ENCODE measurements around the gene LRRC8D. TPM values are rescaled to one million over a fixed set of nuclear protein-coding genes. Genes with fewer than 3 reads are reported as not detected.

LRRC8D gene
- total RNA-seq, 1 donor from 2014 or later: 36.0 TPM

GRCh38 chr1:89959719-89960118, 138.9 kb downstream of the LRRC8D start:
- peaks cover 16% of the 10 kb centered on the region for H3K4me1 Mint-ChIP-seq
- ATAC-seq (ENCODE audit: low read depth): no peak
- ChIA-PET CTCF (no interaction called here), POLR2A (no interaction called here)
- DNase-seq: no peak
- H3K27ac Mint-ChIP-seq: no peak overlapping the region
- H3K36me3 Mint-ChIP-seq (ENCODE audit: low read depth): no peaks in the 10 kb centered on the region
- H3K4me3 Mint-ChIP-seq: no peak overlapping the region
- H3K27me3 Mint-ChIP-seq: no peaks in the 10 kb centered on the region
- TF ChIP-seq, protein P1, sequence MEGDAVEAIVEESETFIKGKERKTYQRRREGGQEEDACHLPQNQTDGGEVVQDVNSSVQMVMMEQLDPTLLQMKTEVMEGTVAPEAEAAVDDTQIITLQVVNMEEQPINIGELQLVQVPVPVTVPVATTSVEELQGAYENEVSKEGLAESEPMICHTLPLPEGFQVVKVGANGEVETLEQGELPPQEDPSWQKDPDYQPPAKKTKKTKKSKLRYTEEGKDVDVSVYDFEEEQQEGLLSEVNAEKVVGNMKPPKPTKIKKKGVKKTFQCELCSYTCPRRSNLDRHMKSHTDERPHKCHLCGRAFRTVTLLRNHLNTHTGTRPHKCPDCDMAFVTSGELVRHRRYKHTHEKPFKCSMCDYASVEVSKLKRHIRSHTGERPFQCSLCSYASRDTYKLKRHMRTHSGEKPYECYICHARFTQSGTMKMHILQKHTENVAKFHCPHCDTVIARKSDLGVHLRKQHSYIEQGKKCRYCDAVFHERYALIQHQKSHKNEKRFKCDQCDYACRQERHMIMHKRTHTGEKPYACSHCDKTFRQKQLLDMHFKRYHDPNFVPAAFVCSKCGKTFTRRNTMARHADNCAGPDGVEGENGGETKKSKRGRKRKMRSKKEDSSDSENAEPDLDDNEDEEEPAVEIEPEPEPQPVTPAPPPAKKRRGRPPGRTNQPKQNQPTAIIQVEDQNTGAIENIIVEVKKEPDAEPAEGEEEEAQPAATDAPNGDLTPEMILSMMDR (IDR thresholded peaks at IDR 0.05): no peak
- H3K9me3 Mint-ChIP-seq: no peaks in the 10 kb centered on the region
- intact Hi-C loops (cut with micrococcal nuclease): no loop called here

- intact Hi-C loops (cut with micrococcal nuclease): no loop called here
- Mint-ChIP-seq H3K4me3 (no peak overlapping the region), H3K27ac (no peak overlapping the region), H3K36me3 (ENCODE audit: low read depth) (no peaks in the 10 kb centered on the region), H3K9me3 (no peaks in the 10 kb centered on the region), H3K27me3 (peaks cover 1% of the 10 kb centered on the region), H3K4me1 (peaks cover 20% of the 10 kb centered on the region)
- CTCF ChIA-PET: no interaction called here
- ATAC-seq (ENCODE audit: low read depth) (no peak), DNase-seq (no peak)
- POLR2A ChIA-PET: no interaction called here
- TF ChIP-seq, protein P1 (IDR thresholded peaks at IDR 0.05): no peak
Measured at GRCh38 chr1:89962024-89962741, 141.4 kb downstream of the LRRC8D start.

- intact Hi-C loops (cut with micrococcal nuclease): no loop called here
- Mint-ChIP-seq H3K36me3 (ENCODE audit: low read depth) (no peaks in the 10 kb centered on the region), H3K27ac (no peak overlapping the region), H3K9me3 (no peaks in the 10 kb centered on the region), H3K27me3 (peaks cover 1% of the 10 kb centered on the region), H3K4me3 (no peak overlapping the region), H3K4me1 (peaks cover 18% of the 10 kb centered on the region)
- DNase-seq (no peak), ATAC-seq (ENCODE audit: low read depth) (no peak)
- ChIA-PET POLR2A (no interaction called here), CTCF (no interaction called here)
- TF ChIP-seq, protein P1 (IDR thresholded peaks at IDR 0.05): no peak
Measured at GRCh38 chr1:89962742-89963075, 141.9 kb downstream of the LRRC8D start.

GRCh38 chr1:89965193-89965768, 144.4 kb downstream of the LRRC8D start:
- Mint-ChIP-seq H3K27me3 (peaks cover 1% of the 10 kb centered on the region), H3K9me3 (no peaks in the 10 kb centered on the region), H3K4me3 (no peak overlapping the region), H3K27ac (no peak overlapping the region), H3K4me1 (peaks cover 18% of the 10 kb centered on the region), H3K36me3 (ENCODE audit: low read depth) (no peaks in the 10 kb centered on the region)
- intact Hi-C loops (cut with micrococcal nuclease): no loop called here
- ChIA-PET POLR2A (no interaction called here), CTCF (no interaction called here)
- ATAC-seq (ENCODE audit: low read depth) (no peak), DNase-seq (no peak)
- TF ChIP-seq, protein P1 (IDR thresholded peaks at IDR 0.05): no peak

- ATAC-seq (ENCODE audit: low read depth) (no peak), DNase-seq (no peak)
- no peaks in the 10 kb centered on the region for H3K9me3 Mint-ChIP-seq
- H3K36me3 Mint-ChIP-seq (ENCODE audit: low read depth): no peaks in the 10 kb centered on the region
- H3K27ac Mint-ChIP-seq: no peak overlapping the region
- intact Hi-C loops (cut with micrococcal nuclease): no loop called here
- ChIA-PET CTCF (no interaction called here), POLR2A (no interaction called here)
- TF ChIP-seq, protein P1 (IDR thresholded peaks at IDR 0.05): no peak
- peaks cover 18% of the 10 kb centered on the region for H3K4me1 Mint-ChIP-seq
- peaks cover 1% of the 10 kb centered on the region for H3K27me3 Mint-ChIP-seq
- no peak overlapping the region for H3K4me3 Mint-ChIP-seq
Measured at GRCh38 chr1:89966656-89967055, 145.8 kb downstream of the LRRC8D start.

All from activated B cell treated with CpG ODN at 0.5 μM for 24 hours (primary cell).